Measurements from ENCODE around the gene MGMT.

- TF ChIP-seq CTCF (conservative IDR thresholded peaks at IDR 0.05 in 1 of 2, IDR thresholded peaks at IDR 0.05 in 1 of 2; ENCODE audit: low read depth in 1 of 2, low read length in 2 of 2) (no peak), EZH2 (IDR thresholded peaks at IDR 0.05; ENCODE audit: low read length, missing control alignments) (no peak)
Measured at GRCh38 chr10:129764011-129764900, 297.2 kb downstream of the MGMT start.

All from fibroblast of lung (primary cell).